K562 (cell line): ENCODE data around the gene SH2D3A. TPM values are rescaled to one million over a fixed set of nuclear protein-coding genes. Genes with fewer than 3 reads are reported as not detected.

Source experiments
- ATF1 ChIP-seq, 2 experiments: fragments of 450-650 bp in 1 of 2; IDR thresholded peaks; 2 replicates each; pipeline ENCODE4 v1.6.1; 2016; ENCODE audit warnings: missing compliant biosample characterization in 1 of 2, missing genetic modification characterization in 1 of 2
- BHLHE40 ChIP-seq: IDR thresholded peaks from 2 replicates; pipeline ENCODE4 v1.6.1; 2011; ENCODE audit warnings: low read length, improper control_type of control experiment
- CBX3 ChIP-seq, 2 experiments: IDR thresholded peaks; 1 replicate in 1 of 2; 2 replicates in 1 of 2; pipeline ENCODE4 v1.6.1; 2012; ENCODE audit warnings: inconsistent platforms in 2 of 2, low read length in 2 of 2, borderline replicate concordance in 1 of 2, control low read depth in 1 of 2
- CREB1 ChIP-seq, 2 experiments: sonication (generic) in 1 of 2; formaldehyde crosslinking in 1 of 2; IDR thresholded peaks; 2 replicates each; pipeline versions ENCODE4 v1.6.1 to v1.8.0; 2012 to 2022; ENCODE audit warnings: inconsistent platforms in 1 of 2, mild to moderate bottlenecking in 1 of 2, missing genetic modification reagents in 1 of 2, moderate library complexity in 1 of 2
- EGR1 ChIP-seq: fragments of 450-650 bp; conservative IDR thresholded peaks from 2 replicates; pipeline ENCODE4 v1.6.1; 2017; ENCODE audit warnings: mild to moderate bottlenecking
- GATAD2B ChIP-seq: fragments of 450-650 bp; IDR thresholded peaks from 2 replicates; pipeline ENCODE4 v1.6.1; 2017; ENCODE audit warnings: mild to moderate bottlenecking, borderline replicate concordance
- NRF1 ChIP-seq, 2 experiments: fragments of 450-650 bp; IDR thresholded peaks in 1 of 2; conservative IDR thresholded peaks in 1 of 2; 2 replicates each; pipeline ENCODE4 v1.6.1; 2014; ENCODE audit warnings: mild to moderate bottlenecking in 2 of 2
- RBM14 ChIP-seq: fragments of 200-400 bp; formaldehyde crosslinking; IDR thresholded peaks from 2 replicates; pipeline ENCODE4 v1.6.1; 2018; ENCODE audit warnings: low read depth, mild to moderate bottlenecking, low read length, moderate library complexity, borderline replicate concordance; ENCODE audit not compliant: insufficient read depth
- RBM15 ChIP-seq: fragments of 200-400 bp; formaldehyde crosslinking; IDR thresholded peaks from 2 replicates; pipeline ENCODE4 v1.6.1; 2018; ENCODE audit warnings: mild to moderate bottlenecking, low read length, moderate library complexity; ENCODE audit not compliant: insufficient read depth
- RHOXF2B ChIP-seq: fragments of 250-450 bp; sonication (Bioruptor Pico); conservative IDR thresholded peaks from 2 replicates; pipeline ENCODE4 v1.5.1; 2021
- RNF2 ChIP-seq: sonication (generic); IDR thresholded peaks from 2 replicates; pipeline ENCODE4 v1.6.1; 2016
- U2AF1 ChIP-seq: fragments of 200-400 bp; formaldehyde crosslinking; optimal IDR thresholded peaks from 2 replicates; pipeline ENCODE3; 2017; ENCODE audit warnings: mild to moderate bottlenecking, low read depth, low read length, moderate library complexity
- ZNF133 ChIP-seq: fragments of 250-450 bp; sonication (Bioruptor Pico); IDR thresholded peaks from 2 replicates; pipeline ENCODE4 v1.4.0; 2020; ENCODE audit warnings: mild to moderate bottlenecking
- ZNF140 ChIP-seq: fragments of 250-450 bp; sonication (Bioruptor Pico); IDR thresholded peaks from 2 replicates; pipeline ENCODE4 v1.8.0; 2021; ENCODE audit warnings: moderate library complexity, mild to moderate bottlenecking, inconsistent platforms
- ZNF146 ChIP-seq: IDR thresholded peaks from one replicate; pipeline ENCODE4 v1.6.1; 2018; ENCODE audit warnings: missing compliant biosample characterization; ENCODE audit not compliant: unreplicated experiment
- ZNF347 ChIP-seq: fragments of 450-650 bp; formaldehyde crosslinking; IDR thresholded peaks from 2 replicates; pipeline ENCODE4 v1.4.0; 2020; ENCODE audit warnings: low read depth, mild to moderate bottlenecking, moderate library complexity
- polyA plus RNA-seq, 8 experiments: library from polyadenylated mRNA; depleted of rRNA in 4 of 8; stranded (reverse) in 5 of 8; unstranded in 3 of 8; fragments of >200 nt; fragmentation: Nextera tagmentation in 2 of 8; fragmentation: Illumina TruSeq in 1 of 8; extraction: Ambion mirVana in 2 of 8; extraction: Trizol in 1 of 8; gene quantifications; 2 replicates each; pipeline versions ENCODE4 v1.2.1 to v1.2.3, GENCODE V29; 2011 to 2014; ENCODE audit warnings: inconsistent platforms in 1 of 8, missing spikeins in 1 of 8
- total RNA-seq, 7 experiments: library from RNA; depleted of rRNA in 6 of 7; stranded (reverse); fragments of >200 nt in 6 of 7; fragmentation: Illumina TruSeq in 2 of 7; extraction: Trizol in 2 of 7; gene quantifications; 2 replicates each; pipeline versions ENCODE4 v1.2.1 to v1.2.3, GENCODE V29; 2011 to 2021; ENCODE audit warnings: low replicate concordance in 1 of 7
- TF ChIP-seq, protein P1 (sequence below): fragments of 200-800 bp; sonication (Bioruptor generic); IDR thresholded peaks from 2 replicates; pipeline ENCODE4 v1.6.1; 2016; ENCODE audit warnings: missing genetic modification characterization, missing compliant biosample characterization
- TF ChIP-seq, protein P2 (sequence below), 2 experiments: IDR thresholded peaks; 2 replicates each; pipeline ENCODE4 v1.6.1; 2011; ENCODE audit warnings: borderline replicate concordance in 1 of 2, control low read depth in 1 of 2, low read depth in 1 of 2, low read length in 1 of 2, mild to moderate bottlenecking in 1 of 2, mixed read lengths in 1 of 2, moderate library complexity in 1 of 2; ENCODE audit not compliant: insufficient read depth in 1 of 2, insufficient read length in 1 of 2, poor library complexity in 1 of 2, severe bottlenecking in 1 of 2; ENCODE audit errors: extremely low read depth in 1 of 2
- TF ChIP-seq, protein P3 (sequence below): fragments of 200-800 bp; sonication (Bioruptor generic); IDR thresholded peaks from 2 replicates; pipeline ENCODE4 v1.6.1; 2017; ENCODE audit warnings: missing genetic modification characterization, missing compliant biosample characterization

SH2D3A gene
- total and polyA plus RNA-seq, 9 of the 15 experiments (the other 6 are each of a cell fraction or from before 2014, with no cell fraction given), result 0.75 to 26.3 (median 8.9) TPM

DNA sequence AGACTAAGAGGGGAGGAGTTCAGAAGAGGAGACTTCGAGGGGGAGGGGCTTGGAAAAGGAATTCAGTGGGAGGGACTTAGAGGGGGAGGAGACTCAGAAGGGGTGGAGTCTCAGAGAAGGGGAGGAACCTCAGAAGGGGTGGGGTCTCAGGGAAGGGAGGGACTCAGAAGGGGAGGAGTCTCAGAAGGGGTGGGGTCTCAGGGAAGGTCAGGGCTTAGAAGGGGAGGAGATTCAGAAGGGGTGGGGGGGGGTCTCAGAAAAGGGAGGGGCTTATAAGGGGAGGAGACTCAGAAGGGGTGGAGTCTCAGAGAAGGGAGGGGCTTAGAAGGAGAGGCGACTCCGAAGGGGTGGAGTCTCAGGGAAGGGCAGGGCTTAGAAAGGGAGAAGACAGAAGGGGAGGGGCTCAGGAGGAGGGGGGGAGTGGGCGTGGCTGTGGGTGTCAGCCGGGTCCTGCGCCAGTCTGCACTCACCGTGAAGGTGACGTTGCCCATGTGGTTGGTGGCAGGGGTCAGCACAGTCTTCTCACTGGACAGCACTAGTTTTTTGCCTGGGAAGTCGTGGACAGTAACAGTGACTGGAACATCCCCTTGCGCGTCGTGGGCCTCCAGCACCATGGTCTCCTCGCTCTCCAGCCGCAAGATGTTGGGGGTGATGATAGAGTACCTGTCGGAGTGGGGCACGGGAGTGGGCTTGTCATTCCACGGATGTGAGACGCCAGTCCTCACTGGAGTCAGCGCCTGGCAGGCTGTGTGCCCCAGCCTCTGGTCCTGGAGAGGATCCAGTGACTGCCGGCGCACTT, 48.3 kb downstream of the SH2D3A start (continued):
- TF ChIP-seq, protein P1, sequence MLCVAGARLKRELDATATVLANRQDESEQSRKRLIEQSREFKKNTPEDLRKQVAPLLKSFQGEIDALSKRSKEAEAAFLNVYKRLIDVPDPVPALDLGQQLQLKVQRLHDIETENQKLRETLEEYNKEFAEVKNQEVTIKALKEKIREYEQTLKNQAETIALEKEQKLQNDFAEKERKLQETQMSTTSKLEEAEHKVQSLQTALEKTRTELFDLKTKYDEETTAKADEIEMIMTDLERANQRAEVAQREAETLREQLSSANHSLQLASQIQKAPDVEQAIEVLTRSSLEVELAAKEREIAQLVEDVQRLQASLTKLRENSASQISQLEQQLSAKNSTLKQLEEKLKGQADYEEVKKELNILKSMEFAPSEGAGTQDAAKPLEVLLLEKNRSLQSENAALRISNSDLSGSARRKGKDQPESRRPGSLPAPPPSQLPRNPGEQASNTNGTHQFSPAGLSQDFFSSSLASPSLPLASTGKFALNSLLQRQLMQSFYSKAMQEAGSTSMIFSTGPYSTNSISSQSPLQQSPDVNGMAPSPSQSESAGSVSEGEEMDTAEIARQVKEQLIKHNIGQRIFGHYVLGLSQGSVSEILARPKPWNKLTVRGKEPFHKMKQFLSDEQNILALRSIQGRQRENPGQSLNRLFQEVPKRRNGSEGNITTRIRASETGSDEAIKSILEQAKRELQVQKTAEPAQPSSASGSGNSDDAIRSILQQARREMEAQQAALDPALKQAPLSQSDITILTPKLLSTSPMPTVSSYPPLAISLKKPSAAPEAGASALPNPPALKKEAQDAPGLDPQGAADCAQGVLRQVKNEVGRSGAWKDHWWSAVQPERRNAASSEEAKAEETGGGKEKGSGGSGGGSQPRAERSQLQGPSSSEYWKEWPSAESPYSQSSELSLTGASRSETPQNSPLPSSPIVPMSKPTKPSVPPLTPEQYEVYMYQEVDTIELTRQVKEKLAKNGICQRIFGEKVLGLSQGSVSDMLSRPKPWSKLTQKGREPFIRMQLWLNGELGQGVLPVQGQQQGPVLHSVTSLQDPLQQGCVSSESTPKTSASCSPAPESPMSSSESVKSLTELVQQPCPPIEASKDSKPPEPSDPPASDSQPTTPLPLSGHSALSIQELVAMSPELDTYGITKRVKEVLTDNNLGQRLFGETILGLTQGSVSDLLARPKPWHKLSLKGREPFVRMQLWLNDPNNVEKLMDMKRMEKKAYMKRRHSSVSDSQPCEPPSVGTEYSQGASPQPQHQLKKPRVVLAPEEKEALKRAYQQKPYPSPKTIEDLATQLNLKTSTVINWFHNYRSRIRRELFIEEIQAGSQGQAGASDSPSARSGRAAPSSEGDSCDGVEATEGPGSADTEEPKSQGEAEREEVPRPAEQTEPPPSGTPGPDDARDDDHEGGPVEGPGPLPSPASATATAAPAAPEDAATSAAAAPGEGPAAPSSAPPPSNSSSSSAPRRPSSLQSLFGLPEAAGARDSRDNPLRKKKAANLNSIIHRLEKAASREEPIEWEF (CRISPR knock-in tag), result no peak
- TF ChIP-seq ZNF347 (CRISPR knock-in tag), result no peak
- TF ChIP-seq ATF1 (CRISPR knock-in tag; IDR thresholded peaks at IDR 0.05), result no peak
- TF ChIP-seq ATF1 (tag; IDR thresholded peaks at IDR 0.05), result peak; percentile 57
- peak; percentile 78 to 81 for TF ChIP-seq NRF1 (conservative IDR thresholded peaks at IDR 0.05 in 1 of 2, IDR thresholded peaks at IDR 0.05 in 1 of 2)
- no peak for TF ChIP-seq ZNF140 (CRISPR knock-in tag)
- TF ChIP-seq CBX3 (IDR thresholded peaks at IDR 0.05; ENCODE audit: borderline replicate concordance in 1 of 2, low read length in 2 of 2), result no peak
- no peak for TF ChIP-seq CREB1 (IDR thresholded peaks at IDR 0.05)
- TF ChIP-seq CREB1 (CRISPR knock-in tag; IDR thresholded peaks at IDR 0.05), result 0 out of 2 replicates have a peak, but pooled peaks have one; percentile 36
- no peak for TF ChIP-seq U2AF1
- peak; percentile 41; the same call in 1 of the 2 replicates for TF ChIP-seq RHOXF2B (CRISPR knock-in tag)
- TF ChIP-seq RNF2, result no peak
- no peak for TF ChIP-seq RBM14
- TF ChIP-seq, protein P2, sequence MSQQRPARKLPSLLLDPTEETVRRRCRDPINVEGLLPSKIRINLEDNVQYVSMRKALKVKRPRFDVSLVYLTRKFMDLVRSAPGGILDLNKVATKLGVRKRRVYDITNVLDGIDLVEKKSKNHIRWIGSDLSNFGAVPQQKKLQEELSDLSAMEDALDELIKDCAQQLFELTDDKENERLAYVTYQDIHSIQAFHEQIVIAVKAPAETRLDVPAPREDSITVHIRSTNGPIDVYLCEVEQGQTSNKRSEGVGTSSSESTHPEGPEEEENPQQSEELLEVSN (IDR thresholded peaks at IDR 0.05; ENCODE audit: borderline replicate concordance in 1 of 2, extremely low read depth in 1 of 2, insufficient read depth in 1 of 2, insufficient read length in 1 of 2, low read depth in 1 of 2, low read length in 1 of 2, poor library complexity in 1 of 2, severe bottlenecking in 1 of 2), result no peak
- no peak for TF ChIP-seq BHLHE40
- TF ChIP-seq EGR1, result peak; percentile 43; the same call in 1 of the 2 replicates
- TF ChIP-seq RBM15, result no peak
- TF ChIP-seq, protein P3, sequence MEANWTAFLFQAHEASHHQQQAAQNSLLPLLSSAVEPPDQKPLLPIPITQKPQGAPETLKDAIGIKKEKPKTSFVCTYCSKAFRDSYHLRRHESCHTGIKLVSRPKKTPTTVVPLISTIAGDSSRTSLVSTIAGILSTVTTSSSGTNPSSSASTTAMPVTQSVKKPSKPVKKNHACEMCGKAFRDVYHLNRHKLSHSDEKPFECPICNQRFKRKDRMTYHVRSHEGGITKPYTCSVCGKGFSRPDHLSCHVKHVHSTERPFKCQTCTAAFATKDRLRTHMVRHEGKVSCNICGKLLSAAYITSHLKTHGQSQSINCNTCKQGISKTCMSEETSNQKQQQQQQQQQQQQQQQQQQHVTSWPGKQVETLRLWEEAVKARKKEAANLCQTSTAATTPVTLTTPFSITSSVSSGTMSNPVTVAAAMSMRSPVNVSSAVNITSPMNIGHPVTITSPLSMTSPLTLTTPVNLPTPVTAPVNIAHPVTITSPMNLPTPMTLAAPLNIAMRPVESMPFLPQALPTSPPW (CRISPR knock-in tag), result peak; percentile 95
- no peak for TF ChIP-seq ZNF146 (CRISPR knock-in tag)
- no peak for TF ChIP-seq GATAD2B
- no peak for TF ChIP-seq ZNF133 (CRISPR knock-in tag)
